BJ (cell line): Measurements from ENCODE around the gene HOXC10. TPM values are rescaled to one million over a fixed set of nuclear protein-coding genes. Genes with fewer than 3 reads are reported as not detected.
A peak's percentile ranks its signal among the peaks of the same experiment; 100 is the strongest.

ENCODE experiments used
- CTCF ChIA-PET: fragments of 350-600 bp; formaldehyde crosslinking; extraction: SDS; loops from one replicate; lab custom pipeline; 2021; ENCODE audit warnings: antibody characterized with exemption, inconsistent platforms; lab: Yijun Ruan, JAX
- POLR2A ChIA-PET: fragments of 300-600 bp; sonication (Branson Sonifier 250); formaldehyde crosslinking; extraction: SDS; loops from one replicate; lab custom pipeline; 2021; ENCODE audit warnings: antibody characterized with exemption; lab: Charles Lee
- DNase-seq: peaks from one replicate; pipeline ENCODE4 v3.0.0-alpha.2; 2011; ENCODE audit warnings: low read depth
- H3K27me3 ChIP-seq: 2 replicates; pipeline ENCODE4 v1.6.0; 2011; ENCODE audit warnings: low read length; ENCODE audit not compliant: control insufficient read depth, insufficient read depth
- H3K36me3 ChIP-seq: 2 replicates; pipeline ENCODE4 v1.5.1; 2011; ENCODE audit warnings: low read length; ENCODE audit not compliant: control insufficient read depth, insufficient read depth
- H3K4me3 ChIP-seq: 2 replicates; pipeline ENCODE4 v1.5.1; 2011; ENCODE audit warnings: low read depth, mild to moderate bottlenecking, control low read depth, low read length
- CTCF ChIP-seq: IDR thresholded peaks from 2 replicates; pipeline ENCODE4 v1.5.1; 2011; ENCODE audit warnings: low read depth, mild to moderate bottlenecking, control low read depth, inconsistent platforms, low read length, moderate library complexity; ENCODE audit not compliant: insufficient read depth
- polyA plus RNA-seq: library from polyadenylated mRNA; depleted of rRNA; stranded (reverse); fragments of >200 nt; gene quantifications from 2 replicates; pipeline ENCODE4 v1.2.3, GENCODE V29; 2011

Gene HOXC10
- polyA plus RNA-seq, 1 experiment = 13.9 TPM

GRCh38 chr12:53938326-53939140 lies 46.4 kb upstream of the HOXC10 start, which contains the start of gene HOXC13:
Gene HOXC13, plus strand, starts transcription at chr12:53938831. Its CDS starts 76 bp downstream, at chr12:53938907.
- POLR2A ChIA-PET = no interaction called here
- peak within 1 kb of the TSS; percentile 44 for H3K4me3 ChIP-seq
- H3K27me3 ChIP-seq = peaks cover 73% of the 10 kb centered on the region
- CTCF ChIA-PET = interaction anchor here (0.6 to 1.5 kb wide), 6 partner anchors 12 to 497 kb away, joined by 3 to 7 read pairs (median 4); partner anchors contain the start of gene HOXC10
- DNase-seq = peak; percentile 70
- H3K36me3 ChIP-seq = no peaks in the 10 kb centered on the region
- TF ChIP-seq CTCF = no peak

- TF ChIP-seq CTCF = no peak
- H3K27me3 ChIP-seq = peaks cover 71% of the 10 kb centered on the region
- CTCF ChIA-PET = interaction anchor here (0.6 to 1.5 kb wide), 4 partner anchors 28 to 496 kb away, joined by 3 to 5 read pairs (median 4); partner anchors contain the start of gene HOXC5
- H3K4me3 ChIP-seq = peak overlapping the region; percentile 44
- no peaks in the 10 kb centered on the region for H3K36me3 ChIP-seq
- DNase-seq = no peak
- POLR2A ChIA-PET = no interaction called here
Observed at GRCh38 chr12:53939141-53940108, 45.5 kb upstream of the HOXC10 start.

GRCh38 chr12:53940443-53941014 lies 44.4 kb upstream of the HOXC10 start:
- no peak for TF ChIP-seq CTCF
- DNase-seq = no peak
- ChIA-PET CTCF (interaction anchor here (1.3 kb wide), 1 partner anchor 267 kb away, joined by 4 read pairs; no protein-coding TSS in a partner anchor), POLR2A (interaction anchor here (0.6 kb wide), 1 partner anchor 14 kb away, joined by 8 read pairs; the partner anchor contains the start of gene HOXC12)
- Histone ChIP-seq H3K36me3 (no peaks in the 10 kb centered on the region), H3K27me3 (peaks cover 69% of the 10 kb centered on the region), H3K4me3 (peak overlapping the region; percentile 44; the same call in 1 of the 2 replicates)

- H3K4me3 ChIP-seq = no peak overlapping the region
- H3K27me3 ChIP-seq = peaks cover 69% of the 10 kb centered on the region
- DNase-seq = no peak
- ChIA-PET POLR2A (no interaction called here), CTCF (interaction anchor here (1.2 to 1.3 kb wide), 3 partner anchors 12 to 266 kb away, joined by 3 to 4 read pairs (median 4); no protein-coding TSS in a partner anchor)
- H3K36me3 ChIP-seq = no peaks in the 10 kb centered on the region
- TF ChIP-seq CTCF = no peak
Observed at GRCh38 chr12:53941187-53941586, 43.8 kb upstream of the HOXC10 start.
